ENCODE results near the gene PPP2R3A. TPM values are rescaled to one million over a fixed set of nuclear protein-coding genes. Genes with fewer than 3 reads are reported as not detected.
"Not testable (repeated sequence)": the region's sequence is repeated elsewhere in the genome, so short reads cannot be mapped to it uniquely, and the experiment has no call there.

Gene PPP2R3A
- total RNA-seq, 6 donors from 2014 or later = 5.5 to 35.6 (median 11.0) TPM

DNA sequence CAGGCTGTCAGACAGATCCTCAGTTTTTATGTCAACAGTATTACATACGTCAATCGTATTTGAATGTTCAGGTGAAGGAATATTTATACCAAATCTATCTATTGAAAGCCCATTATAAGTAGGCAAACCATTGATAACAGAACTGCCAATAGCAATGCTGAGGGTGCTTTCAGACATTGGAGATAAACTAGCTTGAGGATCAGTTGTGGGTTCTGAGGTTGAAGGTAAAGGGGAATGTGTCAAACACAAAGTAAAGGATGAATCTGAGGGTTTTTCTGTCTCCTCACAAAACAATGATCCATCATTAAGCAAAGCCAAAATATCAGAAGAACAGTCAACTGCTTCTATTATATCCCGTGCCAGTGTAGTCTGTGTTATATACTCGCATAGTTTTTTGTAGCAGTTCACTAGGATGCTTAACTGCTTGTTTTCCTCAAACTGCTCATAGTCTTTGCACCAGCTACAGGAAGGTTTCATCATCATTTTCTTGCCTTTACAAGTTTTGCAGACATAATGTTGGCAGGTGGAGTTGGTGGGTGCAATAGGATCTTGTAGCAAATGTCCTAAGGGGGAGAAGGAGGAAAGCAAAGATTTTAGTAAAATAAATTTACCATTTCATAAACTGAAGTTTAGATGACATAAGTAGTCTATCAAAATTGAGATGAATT is 186.8 kb downstream of the PPP2R3A start:
- WGBS, 2 donors = 66 to 84% methylated on average over 4 of the region's 4 CpGs
- DNase-seq = no peak
- TF ChIP-seq CTCF (IDR thresholded peaks at IDR 0.05) = no peak
- no peak for TF ChIP-seq EP300 (IDR thresholded peaks at IDR 0.05)
- TF ChIP-seq POLR2AphosphoS5 (IDR thresholded peaks at IDR 0.05) = no peak
- no peak for TF ChIP-seq POLR2A (IDR thresholded peaks at IDR 0.05)
- Histone ChIP-seq H3K4me1 (peaks cover 4 to 30% (median 13%) of the 10 kb centered on the region in 4 donors), H3K36me3 (peaks cover 0 to 25% (median 5%) of the 10 kb centered on the region in 4 donors), H3K4me3 (no peak overlapping the region), H3K9me3 (no peaks in the 10 kb centered on the region), H3K27me3 (no peaks in the 10 kb centered on the region), H3K27ac (no peak overlapping the region)
- no peak for ATAC-seq (ENCODE audit: low FRiP score in 2 of 2)

- no peaks in the 10 kb centered on the region for H3K9me3 ChIP-seq
- no peaks in the 10 kb centered on the region for H3K27me3 ChIP-seq
- peaks cover 4 to 31% (median 13%) of the 10 kb centered on the region in 4 donors for H3K4me1 ChIP-seq
- TF ChIP-seq CTCF (IDR thresholded peaks at IDR 0.05) = no peak
- TF ChIP-seq POLR2A (IDR thresholded peaks at IDR 0.05) = no peak
- no peak for TF ChIP-seq EP300 (IDR thresholded peaks at IDR 0.05)
- no peak for TF ChIP-seq POLR2AphosphoS5 (IDR thresholded peaks at IDR 0.05)
- 89 to 93% methylated on average over 4 of the region's 4 CpGs for WGBS, 2 donors
- no peak for ATAC-seq (ENCODE audit: low FRiP score in 2 of 2)
- no peak for DNase-seq
- no peak overlapping the region for H3K27ac ChIP-seq
- peaks cover 0 to 24% (median 5%) of the 10 kb centered on the region in 4 donors for H3K36me3 ChIP-seq
- no peak overlapping the region for H3K4me3 ChIP-seq
Measured at GRCh38 chr3:136152963-136153362, 187.4 kb downstream of the PPP2R3A start.

- Histone ChIP-seq H3K4me3 (no peak overlapping the region), H3K27ac (no peak overlapping the region), H3K36me3 (no peaks in the 10 kb centered on the region), H3K4me1 (peaks cover 0 to 31% (median 25%) of the 10 kb centered on the region in 4 donors), H3K27me3 (no peaks in the 10 kb centered on the region), H3K9me3 (no peaks in the 10 kb centered on the region)
- ATAC-seq (ENCODE audit: low FRiP score in 2 of 2) (no peak), DNase-seq (no peak)
- TF ChIP-seq POLR2A (IDR thresholded peaks at IDR 0.05) = no peak
- no peak for TF ChIP-seq POLR2AphosphoS5 (IDR thresholded peaks at IDR 0.05)
- TF ChIP-seq CTCF (IDR thresholded peaks at IDR 0.05) = no peak
- no peak for TF ChIP-seq EP300 (IDR thresholded peaks at IDR 0.05)
Measured at GRCh38 chr3:136161516-136161915, 196.0 kb downstream of the PPP2R3A start.

DNA sequence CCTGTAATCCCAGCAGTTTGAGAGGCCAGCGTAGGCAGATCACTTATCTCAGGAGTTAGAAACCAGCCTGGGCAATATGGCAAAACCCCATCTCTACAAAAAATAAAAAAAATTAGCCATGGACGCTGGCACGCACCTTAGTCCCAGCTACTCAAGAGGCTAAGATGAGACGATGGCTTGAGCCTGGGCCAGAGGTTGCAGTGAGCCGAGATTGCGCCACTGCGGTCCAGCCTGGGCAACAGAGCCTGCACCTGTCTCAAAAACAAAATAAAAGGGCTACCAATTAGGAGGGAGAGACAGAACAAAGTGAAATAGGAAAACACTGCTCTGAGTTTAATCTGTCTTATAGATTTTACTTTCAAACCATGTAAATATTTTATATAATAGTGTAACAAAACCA is 196.8 kb downstream of the PPP2R3A start:
- DNase-seq (peak; percentile 41 to 42), ATAC-seq (ENCODE audit: low FRiP score in 2 of 2) (peak in 1 of 2 donors; percentile 44)
- Histone ChIP-seq H3K36me3 (no peaks in the 10 kb centered on the region), H3K27me3 (no peaks in the 10 kb centered on the region), H3K4me1 (peaks cover 0 to 31% (median 27%) of the 10 kb centered on the region in 4 donors), H3K9me3 (no peaks in the 10 kb centered on the region), H3K4me3 (no peak overlapping the region), H3K27ac (no peak overlapping the region)
- WGBS, 2 donors = 76 to 79% methylated on average over 7 of the region's 7 CpGs
- TF ChIP-seq POLR2AphosphoS5 (IDR thresholded peaks at IDR 0.05) = no peak
- no peak for TF ChIP-seq EP300 (IDR thresholded peaks at IDR 0.05)
- no peak for TF ChIP-seq POLR2A (IDR thresholded peaks at IDR 0.05)
- TF ChIP-seq CTCF (IDR thresholded peaks at IDR 0.05) = no peak

DNA sequence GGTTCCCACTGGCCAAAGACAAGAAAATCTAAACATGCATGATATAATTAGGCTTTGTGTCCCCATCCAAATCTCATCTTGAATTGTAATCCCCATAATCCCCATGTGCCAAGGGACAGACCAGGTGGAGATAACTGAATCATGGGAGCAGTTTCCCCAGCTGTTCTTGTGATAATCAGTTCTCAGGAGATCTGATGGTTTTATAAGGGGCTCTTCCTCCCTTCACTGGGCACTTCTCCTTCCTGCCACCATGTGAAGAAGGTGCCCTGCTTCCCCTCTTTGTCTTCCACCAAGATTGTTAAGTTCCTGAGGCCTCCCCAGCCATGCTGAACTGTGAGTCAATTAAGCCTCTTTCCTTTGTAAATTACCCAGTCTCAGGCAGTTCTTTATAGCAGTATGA is 198.1 kb downstream of the PPP2R3A start:
- not testable (repeated sequence) for H3K4me3 ChIP-seq; DNase-seq; H3K27me3 ChIP-seq; ATAC-seq (ENCODE audit: low FRiP score in 2 of 2); H3K36me3 ChIP-seq; H3K9me3 ChIP-seq
- peak overlapping the region in 1 of 4 donors; percentile 46 for H3K27ac ChIP-seq
- peaks cover 0 to 27% (median 26%) of the 10 kb centered on the region in 4 donors for H3K4me1 ChIP-seq
